ENCODE measurements around the gene APOC3. TPM values are rescaled to one million over a fixed set of nuclear protein-coding genes. Genes with fewer than 3 reads are reported as not detected.

APOC3 gene
- total and polyA plus RNA-seq, 8 donors, result 0.32 to 2.1 (median 0.62) TPM; not detected in 3

DNA sequence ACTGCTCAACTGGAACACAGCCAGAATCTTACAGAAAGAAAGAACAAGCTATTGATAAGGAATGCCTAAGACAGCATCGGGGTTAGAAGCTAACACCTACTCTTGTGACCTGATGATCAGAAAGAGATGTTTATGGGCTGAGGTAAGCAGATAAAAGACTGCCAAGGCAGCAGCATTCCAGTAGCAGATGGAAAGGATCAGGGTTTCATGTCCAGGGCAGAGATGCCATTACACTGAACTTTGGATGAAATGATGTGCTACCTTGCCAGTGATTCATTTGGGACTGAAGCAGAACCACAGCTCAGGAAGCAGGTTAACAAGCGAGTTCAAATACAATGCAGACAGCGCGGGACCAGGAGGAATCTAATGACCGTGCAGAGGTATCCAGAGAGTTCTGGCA is 34.8 kb downstream of the APOC3 start:
- intact Hi-C loops (cut with DNase I), result no loop called here
- Histone ChIP-seq H3K36me3 (peaks cover 4 to 99% of the 10 kb centered on the region in 2 donors), H3K27ac (no peak overlapping the region), H3K4me1 (no peaks in the 10 kb centered on the region), H3K4me3 (no peak overlapping the region), H3K27me3 (no peaks in the 10 kb centered on the region), H3K9me3 (no peaks in the 10 kb centered on the region)
- ATAC-seq (no peak), DNase-seq (no peak)
- TF ChIP-seq CTCF (IDR thresholded peaks at IDR 0.05), result no peak

DNA sequence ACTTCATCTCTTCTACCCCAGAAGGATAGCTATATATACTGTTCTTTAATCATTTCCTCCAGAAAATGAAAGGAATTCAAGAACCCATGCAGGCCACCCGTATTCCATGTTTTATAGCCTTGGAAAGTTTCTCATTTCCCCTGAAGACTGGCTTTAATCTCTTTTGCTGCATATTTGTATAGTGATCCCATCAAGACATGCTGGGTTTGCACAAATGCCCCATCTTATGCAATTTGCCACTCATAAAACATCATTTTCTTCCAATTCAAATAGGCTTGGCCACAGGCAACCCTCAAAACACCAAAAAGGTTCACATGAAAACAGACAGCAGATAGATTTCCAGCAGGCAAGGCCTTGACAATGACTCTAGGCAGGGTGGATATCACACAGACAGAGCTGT is 36.0 kb downstream of the APOC3 start:
- peaks cover 4 to 99% of the 10 kb centered on the region in 2 donors for H3K36me3 ChIP-seq
- no peak overlapping the region for H3K27ac ChIP-seq
- H3K27me3 ChIP-seq, result no peaks in the 10 kb centered on the region
- DNase-seq (no peak), ATAC-seq (no peak)
- intact Hi-C loops (cut with DNase I), result no loop called here
- no peaks in the 10 kb centered on the region for H3K9me3 ChIP-seq
- H3K4me3 ChIP-seq, result no peak overlapping the region
- no peak for TF ChIP-seq CTCF (IDR thresholded peaks at IDR 0.05)
- peaks cover 0 to under 1% of the 10 kb centered on the region in 2 donors for H3K4me1 ChIP-seq

DNA sequence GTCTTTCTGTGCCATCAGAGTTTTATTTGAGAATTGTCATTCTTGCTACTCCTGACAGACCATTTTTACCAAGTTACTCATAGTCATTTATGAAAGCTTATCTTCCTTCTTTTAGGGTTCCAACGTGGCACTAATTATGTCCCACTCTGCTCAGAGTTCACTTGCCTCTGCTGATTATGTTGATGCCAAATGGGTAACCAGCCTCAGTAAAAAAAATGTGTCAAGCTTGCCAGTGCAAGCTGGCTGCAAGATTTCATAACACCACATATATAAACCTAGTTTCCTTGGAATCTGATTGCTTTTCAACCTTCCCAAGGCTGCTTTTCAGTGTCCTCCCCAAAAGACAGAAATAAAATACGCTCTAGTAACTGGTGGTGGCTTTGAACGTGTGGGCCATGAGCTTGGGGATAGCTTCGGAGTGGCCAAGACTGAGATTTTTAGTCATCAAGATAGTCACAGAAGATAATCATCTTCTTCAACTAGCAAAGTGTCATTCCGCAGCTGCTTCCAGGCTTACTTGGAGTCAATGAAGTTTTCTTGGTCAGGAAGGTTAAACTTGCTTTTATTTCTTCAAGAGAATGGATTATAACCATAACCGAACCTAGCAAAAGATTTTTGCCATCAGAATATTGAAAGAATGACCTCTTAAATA is 37.2 kb downstream of the APOC3 start:
- DNase-seq (no peak), ATAC-seq (no peak)
- no peak for TF ChIP-seq CTCF (IDR thresholded peaks at IDR 0.05)
- intact Hi-C loops (cut with DNase I), result no loop called here
- Histone ChIP-seq H3K36me3 (peaks cover 4 to 99% of the 10 kb centered on the region in 2 donors), H3K4me3 (no peak overlapping the region), H3K27me3 (no peaks in the 10 kb centered on the region), H3K27ac (no peak overlapping the region), H3K9me3 (no peaks in the 10 kb centered on the region), H3K4me1 (peaks cover 0 to 11% of the 10 kb centered on the region in 2 donors)

GRCh38 chr11:116867619-116868018 is 37.9 kb downstream of the APOC3 start:
- Histone ChIP-seq H3K36me3 (peaks cover 4 to 99% of the 10 kb centered on the region in 2 donors), H3K9me3 (no peaks in the 10 kb centered on the region), H3K4me3 (no peak overlapping the region), H3K4me1 (peaks cover 0 to 11% of the 10 kb centered on the region in 2 donors), H3K27me3 (no peaks in the 10 kb centered on the region), H3K27ac (no peak overlapping the region)
- TF ChIP-seq CTCF (IDR thresholded peaks at IDR 0.05), result no peak
- no peak for DNase-seq
- no peak for ATAC-seq
- intact Hi-C loops (cut with DNase I), result no loop called here

DNA sequence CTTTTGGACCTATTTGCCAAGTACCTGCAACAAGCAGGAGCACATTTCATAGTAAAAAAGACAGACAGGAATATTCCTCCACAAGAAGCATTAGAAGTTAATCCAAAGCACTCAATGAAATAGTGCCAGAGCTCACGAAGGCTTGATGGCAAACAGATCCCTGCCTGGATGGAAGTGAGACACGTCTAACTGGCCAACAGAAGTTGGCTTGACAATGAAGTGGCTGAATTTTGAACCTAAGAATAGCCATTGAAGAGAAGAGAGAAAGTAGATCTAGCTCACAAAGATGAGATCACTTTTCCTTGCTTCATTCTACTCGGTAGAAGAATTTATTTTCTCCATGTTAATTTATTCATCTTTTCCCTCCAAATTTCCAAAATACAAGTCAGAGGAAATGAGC is 38.4 kb downstream of the APOC3 start:
- H3K27me3 ChIP-seq, result no peaks in the 10 kb centered on the region
- H3K36me3 ChIP-seq, result peaks cover 4 to 99% of the 10 kb centered on the region in 2 donors
- intact Hi-C loops (cut with DNase I), result no loop called here

More for the DNA sequence above, 38.4 kb downstream of the APOC3 start:
- no peak for DNase-seq
- no peak overlapping the region for H3K4me3 ChIP-seq
- no peaks in the 10 kb centered on the region for H3K9me3 ChIP-seq
- H3K4me1 ChIP-seq, result peaks cover 0 to 11% of the 10 kb centered on the region in 2 donors
- ATAC-seq, result no peak
- no peak for TF ChIP-seq CTCF (IDR thresholded peaks at IDR 0.05)
- no peak overlapping the region for H3K27ac ChIP-seq

Measured in left lung (tissue), 10 donors.